ENCODE measurements around the gene OR5T3.
"Not testable (repeated sequence)": the region's sequence is repeated elsewhere in the genome, so short reads cannot be mapped to it uniquely, and the experiment has no call there.

OR5T3 gene

DNA sequence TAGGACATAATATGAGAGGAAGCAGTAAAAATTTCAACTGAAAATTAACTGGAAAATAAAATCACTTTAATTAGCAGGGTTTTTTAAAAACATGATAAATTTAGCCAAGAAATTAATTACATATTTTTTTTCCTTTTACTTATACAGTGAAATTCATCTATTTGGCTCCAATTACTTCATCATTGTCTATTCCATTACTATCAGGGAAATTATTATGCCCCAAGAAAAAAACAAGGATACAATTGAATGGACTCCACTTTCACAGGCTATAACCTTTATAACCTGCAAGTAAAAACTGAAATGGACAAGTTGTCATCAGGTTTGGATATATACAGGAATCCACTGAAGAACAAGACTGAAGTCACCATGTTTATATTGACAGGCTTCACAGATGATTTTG is at the start of gene OR5T3:
TSS of gene OR5T3 (plus strand) at position 301 of the 400 bp plus-strand sequence. CDS start at position 301, 0 bp downstream.
- no peak for DNase-seq (ENCODE audit: low read depth)
- TF ChIP-seq, protein P1, sequence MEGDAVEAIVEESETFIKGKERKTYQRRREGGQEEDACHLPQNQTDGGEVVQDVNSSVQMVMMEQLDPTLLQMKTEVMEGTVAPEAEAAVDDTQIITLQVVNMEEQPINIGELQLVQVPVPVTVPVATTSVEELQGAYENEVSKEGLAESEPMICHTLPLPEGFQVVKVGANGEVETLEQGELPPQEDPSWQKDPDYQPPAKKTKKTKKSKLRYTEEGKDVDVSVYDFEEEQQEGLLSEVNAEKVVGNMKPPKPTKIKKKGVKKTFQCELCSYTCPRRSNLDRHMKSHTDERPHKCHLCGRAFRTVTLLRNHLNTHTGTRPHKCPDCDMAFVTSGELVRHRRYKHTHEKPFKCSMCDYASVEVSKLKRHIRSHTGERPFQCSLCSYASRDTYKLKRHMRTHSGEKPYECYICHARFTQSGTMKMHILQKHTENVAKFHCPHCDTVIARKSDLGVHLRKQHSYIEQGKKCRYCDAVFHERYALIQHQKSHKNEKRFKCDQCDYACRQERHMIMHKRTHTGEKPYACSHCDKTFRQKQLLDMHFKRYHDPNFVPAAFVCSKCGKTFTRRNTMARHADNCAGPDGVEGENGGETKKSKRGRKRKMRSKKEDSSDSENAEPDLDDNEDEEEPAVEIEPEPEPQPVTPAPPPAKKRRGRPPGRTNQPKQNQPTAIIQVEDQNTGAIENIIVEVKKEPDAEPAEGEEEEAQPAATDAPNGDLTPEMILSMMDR (conservative IDR thresholded peaks at IDR 0.05; ENCODE audit: low read depth, low read length): no peak
- no peak within 1 kb of the TSS for H3K4me3 ChIP-seq (ENCODE audit: low read depth, low read length)

DNA sequence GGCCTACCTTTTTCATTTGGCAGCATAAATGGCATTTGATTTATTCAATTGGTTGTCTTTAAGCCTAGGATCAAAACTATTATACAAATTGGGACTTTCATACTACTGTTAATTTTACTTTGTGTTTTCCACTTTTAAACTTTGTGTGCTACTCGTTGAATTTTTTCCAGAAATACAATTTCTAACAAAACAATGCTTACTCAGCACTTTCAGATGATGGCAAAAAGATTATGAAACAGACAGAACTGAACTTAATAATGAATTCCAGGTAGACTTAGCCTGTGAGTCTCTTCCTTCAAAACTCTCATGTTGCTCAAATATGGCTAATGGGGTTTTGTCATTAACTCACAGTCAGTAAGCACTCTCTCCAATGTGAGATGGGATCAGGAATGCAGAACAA is 44.3 kb upstream of the OR5T3 start:
- DNase-seq (ENCODE audit: low read depth): no peak
- no peak overlapping the region for H3K4me3 ChIP-seq (ENCODE audit: low read depth, low read length)
- TF ChIP-seq, protein P1 (conservative IDR thresholded peaks at IDR 0.05; ENCODE audit: low read depth, low read length): no peak

DNA sequence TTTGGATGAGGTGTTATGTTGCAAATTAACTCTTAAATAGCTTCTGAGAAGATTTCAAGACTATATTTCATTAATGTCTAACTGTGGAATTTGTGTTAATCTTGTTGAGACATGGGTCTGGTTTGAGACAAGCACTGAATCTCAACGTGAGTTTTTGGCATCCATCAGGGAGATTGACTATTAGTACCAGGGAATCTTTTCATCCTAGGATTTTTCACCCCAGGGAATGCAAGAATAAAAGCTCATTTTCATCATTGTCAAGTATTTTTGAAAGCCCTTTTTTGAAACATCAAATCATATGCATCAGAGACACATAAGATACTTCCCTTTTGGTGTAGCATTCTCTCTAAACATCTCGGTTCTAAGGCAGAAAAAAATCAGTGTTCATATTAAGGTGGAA is 37.5 kb upstream of the OR5T3 start:
- H3K4me3 ChIP-seq (ENCODE audit: low read depth, low read length): no peak overlapping the region

DNA sequence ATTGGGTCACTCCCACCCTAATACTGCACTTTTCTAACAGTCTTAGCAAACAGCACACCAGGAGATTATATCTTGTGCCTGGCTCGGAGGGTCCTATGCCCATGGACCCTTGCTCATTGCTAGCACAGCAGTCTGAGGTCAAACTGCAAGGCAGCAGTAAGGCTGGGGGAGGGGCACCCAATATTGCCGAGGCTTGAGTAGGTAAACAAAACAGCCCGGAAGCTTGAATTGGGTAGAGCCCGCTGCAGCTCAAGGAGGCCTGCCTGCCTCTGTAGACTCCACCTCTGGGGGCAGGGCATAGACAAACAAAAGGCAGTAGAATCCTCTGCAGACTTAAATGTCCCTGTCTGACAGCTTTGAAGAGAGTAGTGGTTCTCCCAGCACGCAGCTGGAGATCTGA is 32.3 kb upstream of the OR5T3 start:
- not testable (repeated sequence) for DNase-seq (ENCODE audit: low read depth); H3K4me3 ChIP-seq (ENCODE audit: low read depth, low read length)

More for the DNA sequence above, 37.5 kb upstream of the OR5T3 start:
- no peak for DNase-seq (ENCODE audit: low read depth)
- TF ChIP-seq, protein P1 (conservative IDR thresholded peaks at IDR 0.05; ENCODE audit: low read depth, low read length): no peak

DNA sequence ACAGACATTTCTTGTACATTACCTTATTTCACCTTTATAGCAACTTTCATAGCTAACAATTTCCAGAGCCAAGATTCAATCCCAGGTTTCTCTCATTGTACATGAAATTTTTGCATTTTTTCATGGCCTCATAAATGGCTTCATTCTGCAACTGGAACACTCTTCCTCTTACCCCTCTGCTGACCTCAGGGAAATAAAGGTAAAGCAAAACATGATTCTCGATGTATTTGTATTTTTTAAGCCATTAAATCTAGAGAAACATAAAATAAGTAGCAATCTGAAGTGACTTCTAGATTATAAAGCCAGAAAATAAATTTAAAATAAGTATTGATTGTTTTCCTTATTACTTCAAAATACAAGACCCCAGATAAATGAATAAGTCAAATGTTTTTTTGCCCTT is 17.9 kb upstream of the OR5T3 start, which contains the start of gene OR5T2:
TSS of gene OR5T2 (minus strand) at position 101 of the 400 bp plus-strand sequence. CDS start 1,193 bp downstream, outside the sequence.
- DNase-seq (ENCODE audit: low read depth): no peak
- TF ChIP-seq, protein P1 (conservative IDR thresholded peaks at IDR 0.05; ENCODE audit: low read depth, low read length): no peak
- no peak within 1 kb of the TSS for H3K4me3 ChIP-seq (ENCODE audit: low read depth, low read length)

DNA sequence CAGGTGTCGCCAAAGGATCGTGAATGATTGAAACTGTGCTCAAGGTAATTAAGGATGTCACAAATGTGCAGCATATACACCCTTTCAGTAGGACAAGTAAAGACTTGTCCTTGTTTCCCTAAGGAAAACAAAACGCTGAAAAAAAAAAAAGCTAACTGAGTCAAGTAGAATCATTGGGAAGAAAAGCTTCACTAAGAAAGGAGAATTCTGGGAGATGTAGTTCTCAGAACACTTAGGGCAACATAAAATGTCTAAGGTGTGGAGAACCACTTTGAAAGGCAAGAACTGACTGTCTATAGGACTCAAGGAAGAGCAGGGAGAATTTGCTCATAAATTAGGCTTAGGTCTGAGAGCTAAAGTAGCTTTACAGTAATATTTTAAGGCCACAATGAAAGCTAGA is 19.0 kb downstream of the OR5T3 start:
- H3K4me3 ChIP-seq (ENCODE audit: low read depth, low read length): no peak overlapping the region
- TF ChIP-seq, protein P1 (conservative IDR thresholded peaks at IDR 0.05; ENCODE audit: low read depth, low read length): no peak

DNA sequence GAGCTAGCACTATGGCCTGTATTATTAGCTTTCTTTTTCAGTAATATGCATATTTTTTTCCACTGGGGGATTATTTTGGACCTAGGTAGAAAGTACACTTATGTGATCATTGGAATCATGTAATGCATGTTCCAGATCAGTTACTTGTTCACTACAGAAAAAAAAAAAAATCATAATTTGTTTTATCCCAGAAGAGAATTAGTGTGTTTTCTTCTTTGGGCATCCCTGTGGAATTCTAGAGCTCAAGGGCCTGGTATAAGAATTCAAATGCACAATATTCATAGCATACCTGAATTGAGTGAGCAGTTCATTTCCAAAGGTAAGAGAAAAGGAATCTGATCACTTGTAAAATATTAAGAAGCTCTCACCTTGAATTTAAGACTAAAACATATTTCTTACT is 21.8 kb downstream of the OR5T3 start, which contains the start of gene OR5T1:
TSS of gene OR5T1 (plus strand) at position 301 of the 400 bp plus-strand sequence. CDS start 1,485 bp downstream, outside the sequence.
- no peak for DNase-seq (ENCODE audit: low read depth)
- TF ChIP-seq, protein P1 (conservative IDR thresholded peaks at IDR 0.05; ENCODE audit: low read depth, low read length): no peak
- no peak within 1 kb of the TSS for H3K4me3 ChIP-seq (ENCODE audit: low read depth, low read length)

More for the DNA sequence above, 19.0 kb downstream of the OR5T3 start:
- no peak for DNase-seq (ENCODE audit: low read depth)

Measured in choroid plexus epithelial cell (primary cell).